NCI-H1105 treated with DMSO at 0.1 percent for 48 hours (cell line): Measurements from ENCODE around the gene EXOC3.
"Not testable (repeated sequence)": the region's sequence is repeated elsewhere in the genome, so short reads cannot be mapped to it uniquely, and the experiment has no call there.

ENCODE experiments used
- DNase-seq: peaks from one replicate; lab custom pipeline; 2025; lab: John Stamatoyannopoulos, UW

The EXOC3 gene

DNA sequence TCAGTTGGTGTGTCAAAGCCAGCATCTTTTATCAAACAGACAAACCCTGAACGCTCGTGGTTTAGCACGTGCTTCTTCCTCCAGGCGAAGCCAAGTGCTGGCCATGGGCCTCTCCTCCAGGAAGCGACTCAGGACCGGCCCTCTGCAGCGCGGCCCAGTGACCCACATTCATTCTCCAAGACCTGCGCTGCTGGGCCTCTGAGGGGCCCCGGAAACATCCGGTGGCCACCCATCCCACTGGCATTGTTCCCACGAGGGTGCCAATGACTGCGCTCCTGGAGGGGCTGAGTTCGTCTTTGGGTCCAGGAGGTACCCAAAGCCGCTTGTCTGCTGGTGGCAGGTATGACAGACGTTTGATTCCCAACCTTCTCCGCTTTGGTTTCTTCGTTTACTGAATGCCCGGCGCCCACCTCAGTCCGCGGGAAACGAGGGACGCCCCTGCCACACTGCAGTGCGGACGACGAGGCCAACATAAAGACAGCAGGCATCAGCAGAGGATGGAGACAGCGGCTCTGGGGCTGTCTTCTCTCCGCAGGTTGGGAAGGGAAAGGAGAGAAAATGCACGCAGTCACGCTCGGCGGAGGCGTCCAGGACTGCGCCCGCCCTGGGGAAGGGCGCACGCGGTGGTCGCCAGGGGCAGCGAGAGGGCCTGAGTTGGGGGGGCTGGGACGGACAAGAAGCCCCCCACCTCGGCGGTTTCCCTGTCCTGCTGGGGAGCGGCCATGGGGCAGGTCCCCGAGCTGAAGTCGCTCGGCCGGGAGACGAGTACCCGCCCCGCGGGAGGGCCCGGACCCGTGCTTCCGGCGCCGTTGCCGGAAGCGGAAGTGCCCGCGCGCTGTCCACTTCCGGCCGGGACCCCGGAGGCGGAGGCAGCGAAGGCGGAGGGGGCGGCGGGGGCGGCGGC lies at the start of gene EXOC3:
EXOC3 (plus strand) TSS at position 842 of the 904 bp plus-strand sequence. CDS start 3,030 bp downstream, outside the sequence.
- DNase-seq: peak; percentile 61

DNA sequence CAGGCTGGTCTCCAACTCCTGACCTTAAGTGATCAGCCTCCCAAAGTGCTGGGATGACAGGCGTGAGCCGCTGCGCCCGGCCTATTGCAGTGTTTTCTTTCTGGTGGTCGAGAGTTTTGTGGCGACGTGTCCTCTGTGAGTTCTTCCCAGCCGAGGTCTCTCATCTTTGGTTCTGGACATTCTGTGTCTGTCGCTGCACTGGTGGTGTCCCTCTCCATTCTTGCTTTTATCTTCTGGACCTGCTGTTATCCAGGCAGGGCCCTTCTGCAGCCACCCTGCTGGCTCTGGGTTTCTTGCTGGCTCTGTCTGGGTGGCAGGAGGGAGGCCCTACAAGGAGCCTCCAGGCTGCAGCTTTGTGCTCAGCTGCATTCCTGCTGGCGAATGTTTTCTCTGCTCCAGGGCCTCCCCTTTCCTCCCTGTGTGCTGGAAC lies 49.1 kb upstream of the EXOC3 start:
- no peak for DNase-seq

- no peak for DNase-seq
Observed at GRCh38 chr5:394671-395155, 48.3 kb upstream of the EXOC3 start.

DNA sequence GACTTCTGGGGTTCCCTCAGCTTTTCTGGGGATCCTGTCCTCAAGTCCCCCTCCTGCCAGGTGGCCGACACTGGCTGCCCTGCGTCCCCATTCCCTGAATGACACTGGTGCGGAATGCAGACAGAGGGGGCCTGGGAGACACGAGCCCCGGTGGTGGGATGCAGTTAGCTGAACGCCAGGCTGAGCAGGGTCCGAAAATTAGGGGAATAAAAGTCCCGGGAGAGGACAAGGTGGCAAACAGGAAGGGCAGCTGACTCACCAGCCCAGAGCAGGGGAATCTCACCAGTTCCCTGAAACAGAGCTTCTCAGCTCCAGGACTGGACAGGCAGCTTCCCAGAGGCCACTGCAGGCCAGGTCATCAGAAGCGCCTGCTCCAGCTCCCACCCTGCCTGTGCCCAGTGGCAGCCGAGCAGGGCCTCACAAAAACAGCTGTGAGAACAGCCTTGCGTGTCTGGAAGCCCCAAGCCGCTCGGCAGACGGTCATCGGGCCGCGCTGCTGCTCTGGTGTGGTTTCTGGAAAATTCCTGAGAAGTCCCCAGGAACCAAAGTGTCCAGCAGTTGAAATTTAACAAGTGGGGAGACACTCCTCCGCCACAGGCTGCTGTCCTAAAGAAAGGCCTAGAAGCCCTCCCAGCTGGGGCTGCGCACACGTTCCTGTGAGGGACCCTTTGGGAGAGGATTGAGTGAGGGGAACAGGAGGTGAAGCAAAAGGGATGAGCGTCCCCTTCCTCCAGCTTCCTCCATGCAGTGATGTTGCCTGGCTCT lies 47.6 kb upstream of the EXOC3 start:
- no peak for DNase-seq

- no peak for DNase-seq
Observed at GRCh38 chr5:395921-396530, 47.0 kb upstream of the EXOC3 start.

- no peak for DNase-seq
Observed at GRCh38 chr5:396531-396961, 46.4 kb upstream of the EXOC3 start.

- not testable (repeated sequence) for DNase-seq
Observed at GRCh38 chr5:398141-398474, 44.9 kb upstream of the EXOC3 start.

GRCh38 chr5:398475-399295 lies 44.3 kb upstream of the EXOC3 start:
- no peak for DNase-seq

- DNase-seq: peak; percentile 96
Observed at GRCh38 chr5:399296-400281, 43.4 kb upstream of the EXOC3 start.

DNA sequence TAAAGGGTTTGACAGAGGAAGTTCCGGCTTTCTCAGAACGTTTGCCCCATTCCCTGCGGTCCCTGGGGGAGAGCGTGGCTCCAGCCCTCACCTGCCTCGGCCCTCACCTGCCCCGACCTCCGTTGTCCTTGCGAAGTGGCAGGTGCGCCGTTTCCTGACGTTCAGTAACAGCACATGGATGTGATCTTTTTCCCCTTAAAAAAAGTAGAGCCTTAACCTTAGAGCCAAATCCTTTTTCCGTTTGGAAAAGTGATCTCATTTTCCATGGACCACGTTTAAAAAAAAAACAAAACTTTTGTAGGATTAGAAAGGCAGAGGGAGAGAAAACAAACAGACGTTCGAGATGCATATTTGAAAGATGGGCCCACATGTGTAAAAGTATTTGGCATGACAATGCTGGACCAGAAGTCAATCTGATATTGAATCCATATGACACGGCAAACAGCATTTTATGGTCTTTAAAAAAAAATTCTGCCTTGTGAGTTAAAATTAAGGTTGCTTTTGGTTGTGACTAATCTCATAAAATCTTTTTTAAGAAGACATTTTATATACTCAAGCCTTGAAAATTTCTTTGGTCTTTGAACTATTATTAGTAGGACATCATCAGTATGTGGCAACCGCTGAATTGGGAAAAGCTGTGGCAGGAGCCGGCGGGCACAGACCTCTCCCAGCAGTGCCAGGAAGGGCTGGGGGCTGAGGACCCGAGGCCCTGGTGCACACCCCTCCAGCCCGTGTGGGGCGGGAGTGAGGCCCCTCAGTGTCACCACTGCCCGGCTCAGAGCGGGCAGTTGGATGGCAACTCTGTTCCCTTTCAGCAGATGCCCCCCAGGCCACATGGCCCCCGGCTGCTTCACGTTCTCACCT lies 42.5 kb upstream of the EXOC3 start:
- DNase-seq: peak; percentile 93

DNA sequence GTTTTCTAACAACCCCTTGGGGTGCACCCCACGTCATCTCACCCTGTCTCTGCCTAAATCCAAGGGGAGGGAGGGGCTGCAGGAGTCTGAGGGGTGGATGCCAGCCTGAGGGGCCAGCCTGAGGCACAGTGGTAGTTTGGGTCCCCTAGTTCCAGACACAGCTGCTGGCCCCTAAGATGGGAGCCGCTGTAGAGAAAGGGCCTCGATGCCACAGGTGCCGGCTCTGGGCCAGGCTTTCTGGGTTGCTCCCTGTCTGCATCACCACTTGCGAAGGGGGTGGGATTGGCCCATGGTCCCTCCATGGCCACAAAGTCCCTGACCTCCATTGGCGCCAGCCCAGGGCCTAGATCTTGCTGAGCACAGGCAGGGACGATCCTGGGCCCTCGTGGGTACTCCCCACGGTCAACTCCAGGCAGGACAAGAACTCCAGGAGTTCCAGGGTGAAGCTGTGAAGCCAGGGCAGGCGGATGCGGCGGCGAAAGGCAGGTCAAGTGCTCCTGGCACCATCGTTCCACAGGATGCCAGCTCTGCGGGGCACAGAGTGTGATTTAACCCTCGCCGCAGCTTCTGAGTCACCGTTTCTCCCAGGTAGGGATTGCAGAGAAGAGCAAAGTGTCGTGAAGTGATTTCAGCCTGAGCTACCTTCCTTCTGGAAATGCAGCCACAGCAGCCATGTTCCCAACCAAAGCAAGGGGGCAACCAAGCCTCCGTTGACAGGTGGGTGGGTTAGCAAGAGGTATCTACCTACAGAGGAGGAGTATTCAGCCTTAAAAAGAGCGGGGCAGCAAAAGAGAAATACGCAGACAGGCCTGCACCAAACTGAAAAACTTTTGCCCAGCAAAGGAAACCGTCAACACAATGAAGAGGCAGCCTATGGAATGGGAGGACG lies 41.6 kb upstream of the EXOC3 start:
- no peak for DNase-seq

DNA sequence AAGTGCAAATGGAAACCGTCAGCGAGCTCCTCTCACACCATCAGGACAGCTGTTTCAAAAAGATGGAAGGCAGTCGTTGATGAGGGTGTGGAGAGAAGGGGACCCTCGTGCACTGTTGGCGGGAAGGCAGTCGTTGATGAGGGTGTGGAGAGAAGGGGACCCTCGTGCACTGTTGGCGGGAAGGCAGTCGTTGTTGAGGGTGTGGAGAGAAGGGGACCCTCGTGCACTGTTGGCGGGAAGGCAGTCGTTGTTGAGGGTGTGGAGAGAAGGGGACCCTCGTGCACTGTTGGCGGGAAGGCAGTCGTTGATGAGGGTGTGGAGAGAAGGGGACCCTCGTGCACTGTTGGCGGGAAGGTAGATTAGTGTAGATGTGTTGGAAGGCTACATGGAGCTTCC lies 40.8 kb upstream of the EXOC3 start:
- not testable (repeated sequence) for DNase-seq

- DNase-seq: no peak
Observed at GRCh38 chr5:402615-403359, 40.2 kb upstream of the EXOC3 start.

DNA sequence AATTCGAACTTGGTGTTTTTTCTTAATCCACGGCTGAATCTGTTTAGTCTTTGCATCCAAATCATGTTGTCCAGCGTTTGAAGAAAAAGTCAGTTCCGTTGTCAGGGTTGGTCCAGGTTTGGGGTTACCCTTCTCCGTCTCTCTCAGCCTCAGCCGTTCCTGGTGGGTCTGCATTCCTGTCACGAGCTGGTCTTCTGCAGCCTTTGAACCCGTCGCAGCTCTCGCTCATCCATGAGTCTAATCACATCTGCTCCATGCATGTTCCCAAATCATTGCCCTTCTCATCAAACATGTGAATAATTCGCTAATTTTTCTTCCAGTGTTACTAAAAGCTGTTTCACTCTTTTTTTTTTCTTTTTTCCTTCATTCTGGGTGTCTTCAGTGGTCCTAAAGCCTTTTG lies 39.0 kb upstream of the EXOC3 start:
- DNase-seq: no peak

DNA sequence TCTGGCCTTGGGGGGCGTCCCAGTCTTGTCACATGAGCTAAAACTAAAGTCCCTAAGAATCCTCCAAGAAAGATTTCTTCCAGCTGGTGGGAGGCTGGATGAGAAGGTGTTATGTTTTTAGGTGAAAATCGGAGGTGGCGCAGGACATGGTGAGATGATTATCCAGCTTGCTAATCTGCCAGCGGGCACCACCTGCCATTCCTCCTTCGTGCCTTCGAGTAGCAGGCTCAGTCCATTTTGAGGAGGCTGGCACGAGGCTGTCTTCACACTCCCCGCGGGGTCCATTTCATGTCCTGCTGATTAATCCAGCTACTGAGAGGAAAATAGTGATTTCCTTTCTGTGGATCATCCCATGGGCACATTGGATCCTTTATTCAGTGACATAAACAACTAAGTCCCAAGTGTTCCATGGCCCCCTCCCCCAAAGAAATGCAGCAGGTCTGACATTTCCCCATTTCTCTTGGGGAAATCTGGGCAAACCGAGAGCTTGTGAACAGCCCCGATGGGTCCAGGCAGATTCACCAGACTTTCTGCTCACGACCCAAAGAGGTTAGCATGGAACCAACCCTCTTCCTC lies 38.2 kb upstream of the EXOC3 start:
- DNase-seq: no peak

DNA sequence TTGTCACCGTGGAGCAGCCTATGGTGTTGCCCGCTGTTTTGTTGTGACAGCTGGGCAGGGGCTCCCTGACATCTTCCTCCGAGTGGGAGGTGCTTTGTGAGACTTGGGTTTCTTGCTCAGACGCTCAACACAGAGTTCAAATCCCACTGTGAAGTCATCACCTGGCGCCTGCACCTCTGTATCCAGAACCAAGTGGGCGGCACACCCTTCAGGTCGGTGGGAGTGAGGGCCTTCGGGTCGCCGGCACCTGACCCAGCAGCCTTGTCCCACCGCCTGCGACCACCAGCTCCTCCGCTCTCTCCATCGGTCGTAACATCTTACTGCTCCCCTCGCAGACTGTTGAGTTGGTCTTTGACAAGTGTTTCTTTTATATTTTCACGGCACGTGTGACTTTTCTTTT lies 37.6 kb upstream of the EXOC3 start:
- DNase-seq: no peak

GRCh38 chr5:406041-406440 lies 36.9 kb upstream of the EXOC3 start:
- no peak for DNase-seq
